Measurements from ENCODE around the gene HMG20B.
"Not testable (repeated sequence)": the region's sequence is repeated elsewhere in the genome, so short reads cannot be mapped to it uniquely, and the experiment has no call there.

The HMG20B gene

DNA sequence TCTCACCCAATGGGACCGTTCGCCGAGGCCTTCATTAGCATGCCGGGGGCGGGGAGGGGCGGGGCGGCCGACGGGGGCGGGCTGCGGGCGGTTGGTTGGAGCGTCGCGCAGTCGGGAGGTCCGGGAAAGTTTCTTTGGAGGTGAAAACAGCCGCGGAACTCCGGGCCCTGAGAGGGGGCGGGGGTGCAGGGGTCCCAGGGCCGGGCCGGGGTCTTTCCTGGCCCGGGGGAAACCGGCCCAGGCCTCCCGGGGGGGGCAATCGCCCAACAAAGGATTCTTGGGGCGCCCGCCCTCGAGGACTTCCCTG, at the start of gene HMG20B:
HMG20B (plus strand) TSS at position 90 of the 307 bp plus-strand sequence. CDS start 366 bp downstream, outside the sequence.
- DNase-seq: no peak

DNA sequence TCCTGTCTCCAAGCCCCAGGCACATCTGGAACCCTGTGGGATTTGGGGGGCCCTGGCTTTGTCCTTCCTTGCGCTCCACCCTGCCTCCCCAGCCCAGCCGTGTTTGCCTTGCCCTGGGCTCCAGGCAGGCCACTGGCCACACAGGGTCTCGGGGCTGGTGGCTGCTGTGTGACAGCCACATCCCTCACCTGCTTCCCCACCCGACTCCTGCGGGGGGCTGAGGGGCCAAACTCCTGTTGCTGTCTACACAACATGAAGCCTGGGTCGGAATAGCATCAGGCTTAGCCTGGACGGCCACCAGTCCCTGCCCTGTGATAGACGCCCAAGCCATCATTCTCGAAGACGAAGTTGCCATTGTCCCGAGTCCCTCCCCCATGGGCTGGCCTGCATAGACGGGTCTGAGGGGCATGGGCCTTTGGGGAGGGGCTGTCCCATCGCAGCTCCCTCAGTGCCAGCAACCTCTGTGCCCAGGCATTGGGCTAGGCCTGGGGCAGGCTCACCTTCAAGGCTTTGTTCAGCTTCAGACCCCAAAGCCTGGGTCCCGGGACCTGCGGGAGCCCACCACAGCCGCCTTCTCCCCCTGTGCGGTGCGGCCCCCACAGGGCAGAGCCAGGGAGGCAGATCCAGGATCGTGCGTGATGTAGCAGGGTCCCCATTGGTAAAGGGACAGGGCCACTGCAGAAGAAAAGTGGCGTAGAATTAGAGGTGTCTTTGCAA, 49.2 kb upstream of the HMG20B start:
- no peak for DNase-seq

DNA sequence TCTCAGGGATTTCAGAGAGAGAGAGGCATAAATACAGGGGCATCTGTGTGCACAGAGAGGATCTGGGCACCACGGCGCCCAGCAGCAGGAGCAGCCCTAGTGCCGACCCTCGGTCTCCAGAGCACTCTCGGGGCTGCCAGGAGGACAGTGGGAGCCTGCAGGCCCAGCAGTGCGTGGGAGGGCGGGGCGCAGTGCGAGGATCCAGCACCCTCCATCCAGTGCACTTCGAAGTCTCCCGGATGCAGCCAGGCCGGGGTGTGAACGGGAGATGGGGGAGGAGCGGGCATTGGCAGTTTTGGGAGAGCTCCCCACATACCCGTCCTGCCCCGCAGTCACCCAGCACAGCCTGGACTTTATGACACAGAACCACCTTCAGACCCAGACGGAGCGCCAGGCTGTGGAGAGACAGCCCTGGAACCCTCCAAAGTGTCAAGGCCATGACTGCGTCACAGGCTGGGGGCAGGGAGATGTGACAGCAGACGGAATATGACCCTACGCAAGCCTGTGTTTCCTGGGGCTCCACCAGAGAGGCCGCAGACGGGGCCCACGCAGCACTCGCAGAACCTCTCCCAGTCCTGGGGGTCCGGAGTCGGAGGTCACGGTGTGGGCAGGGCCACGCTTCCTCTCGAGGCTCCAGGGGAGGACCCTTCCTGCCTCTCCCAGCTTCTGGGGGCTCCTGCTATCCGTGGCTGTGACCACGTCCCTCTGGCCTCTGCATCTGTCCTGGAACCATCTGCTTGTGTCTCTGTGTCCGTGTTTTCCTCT, 48.5 kb upstream of the HMG20B start:
- no peak for DNase-seq

DNA sequence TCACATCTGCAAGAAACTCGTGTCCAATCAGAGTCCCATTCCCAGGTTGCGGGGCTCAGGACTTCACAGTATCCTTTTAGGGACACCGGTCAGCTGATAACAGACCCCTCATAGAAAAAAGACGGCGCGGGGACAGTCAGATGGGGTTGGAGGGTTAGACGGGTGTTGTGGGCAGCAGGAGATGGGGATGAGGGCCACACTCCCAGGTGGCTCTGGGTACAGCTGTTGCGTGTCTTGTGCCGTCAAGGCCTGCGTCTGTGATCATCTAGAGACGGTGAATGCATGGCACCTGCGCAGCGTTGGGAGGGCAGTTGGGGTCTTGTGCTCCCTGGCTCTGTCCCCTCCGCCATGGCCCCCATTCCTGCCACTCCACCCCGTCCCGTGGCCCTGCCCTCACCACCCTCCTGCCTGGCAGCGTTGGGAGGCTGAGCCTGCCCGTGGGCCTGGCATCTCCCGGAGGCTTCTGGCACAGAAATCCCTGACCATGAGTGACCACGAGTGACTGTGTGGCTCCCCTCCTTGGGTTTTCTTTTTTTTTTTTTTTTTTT, 47.8 kb upstream of the HMG20B start:
- no peak for DNase-seq

DNA sequence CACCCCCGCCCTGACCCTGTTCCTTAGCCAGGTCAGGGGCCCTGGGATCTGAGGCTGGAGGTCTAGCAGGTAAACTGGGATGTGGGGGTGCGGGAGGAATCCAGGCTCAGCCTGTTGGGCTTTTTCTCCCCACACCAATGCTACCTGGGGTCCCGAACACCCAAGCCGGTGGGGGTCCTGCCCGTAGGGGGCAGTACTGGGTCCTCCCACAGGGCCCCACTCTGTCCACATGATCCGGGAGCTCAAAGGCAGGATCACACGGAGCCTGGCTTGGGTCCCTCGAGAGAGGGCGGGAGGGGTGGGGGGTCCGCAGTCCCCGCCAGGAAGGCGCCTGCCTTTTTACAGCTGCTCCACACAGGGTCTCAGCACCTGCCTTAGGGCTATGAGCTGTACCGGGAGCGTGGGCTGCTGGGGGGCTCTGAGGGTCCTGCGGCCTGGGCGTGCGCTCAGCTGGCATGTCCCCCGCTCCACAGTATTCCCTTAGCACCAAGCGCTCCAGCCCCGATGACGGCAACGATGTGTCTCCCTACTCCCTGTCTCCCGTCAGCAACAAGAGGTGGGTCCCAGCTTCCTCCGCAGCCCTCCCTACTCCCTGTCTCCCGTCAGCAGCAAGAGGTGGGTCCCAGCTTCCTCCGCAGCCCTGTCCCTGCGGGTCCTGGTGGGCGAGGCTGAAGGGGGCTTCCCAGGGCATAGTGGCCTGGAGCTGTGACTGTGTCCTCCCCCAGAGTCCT, 46.1 kb upstream of the HMG20B start:
- DNase-seq: no peak

DNA sequence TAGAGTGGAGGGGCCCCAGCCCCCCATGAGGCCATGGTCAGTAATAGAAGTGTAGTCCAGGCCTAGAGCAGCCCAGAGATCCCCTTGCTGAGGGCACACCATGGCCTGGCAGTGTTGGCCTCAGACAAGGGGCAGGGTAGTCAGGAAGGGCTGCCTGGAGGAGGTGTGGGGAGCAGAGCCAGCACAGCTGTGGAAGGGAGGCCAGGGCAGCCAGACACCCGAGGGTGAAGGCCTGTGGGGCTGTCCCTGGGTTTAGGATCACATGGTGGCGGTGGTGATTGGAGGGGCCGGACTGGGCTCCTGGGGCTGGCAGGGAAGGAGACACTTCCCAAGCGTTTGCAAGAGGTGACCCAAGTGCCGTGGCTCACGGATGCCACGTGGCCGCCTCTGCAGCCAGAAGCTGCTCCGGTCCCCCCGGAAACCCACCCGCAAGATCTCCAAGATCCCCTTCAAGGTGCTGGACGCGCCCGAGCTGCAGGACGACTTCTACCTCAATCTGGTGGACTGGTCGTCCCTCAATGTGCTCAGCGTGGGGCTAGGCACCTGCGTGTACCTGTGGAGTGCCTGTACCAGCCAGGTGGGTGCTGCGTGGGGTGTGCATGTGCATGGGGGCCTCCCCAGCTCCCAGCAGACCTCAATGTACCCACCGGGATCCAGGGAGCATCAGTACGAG, 45.4 kb upstream of the HMG20B start:
- no peak for DNase-seq

DNA sequence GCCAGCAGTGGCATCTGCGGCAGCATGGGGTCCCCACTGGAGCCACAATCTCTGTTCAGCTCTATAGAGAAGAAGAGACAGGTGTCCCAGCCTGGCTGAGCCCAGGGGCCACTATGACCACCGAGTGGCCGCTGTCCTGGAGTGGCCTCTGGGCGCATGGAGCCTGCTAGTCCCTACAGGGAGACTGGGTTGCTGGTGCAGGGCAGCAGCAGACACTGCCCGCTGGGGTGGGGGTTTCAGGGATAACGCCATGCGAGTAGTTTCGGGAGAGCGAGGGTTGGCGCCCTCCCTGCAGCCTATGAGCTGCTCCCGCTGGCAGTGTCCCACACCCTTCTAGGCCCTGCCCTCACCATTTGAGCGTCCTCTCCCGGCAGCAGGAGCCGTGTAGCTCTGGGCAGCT, 44.7 kb upstream of the HMG20B start:
- DNase-seq: no peak

DNA sequence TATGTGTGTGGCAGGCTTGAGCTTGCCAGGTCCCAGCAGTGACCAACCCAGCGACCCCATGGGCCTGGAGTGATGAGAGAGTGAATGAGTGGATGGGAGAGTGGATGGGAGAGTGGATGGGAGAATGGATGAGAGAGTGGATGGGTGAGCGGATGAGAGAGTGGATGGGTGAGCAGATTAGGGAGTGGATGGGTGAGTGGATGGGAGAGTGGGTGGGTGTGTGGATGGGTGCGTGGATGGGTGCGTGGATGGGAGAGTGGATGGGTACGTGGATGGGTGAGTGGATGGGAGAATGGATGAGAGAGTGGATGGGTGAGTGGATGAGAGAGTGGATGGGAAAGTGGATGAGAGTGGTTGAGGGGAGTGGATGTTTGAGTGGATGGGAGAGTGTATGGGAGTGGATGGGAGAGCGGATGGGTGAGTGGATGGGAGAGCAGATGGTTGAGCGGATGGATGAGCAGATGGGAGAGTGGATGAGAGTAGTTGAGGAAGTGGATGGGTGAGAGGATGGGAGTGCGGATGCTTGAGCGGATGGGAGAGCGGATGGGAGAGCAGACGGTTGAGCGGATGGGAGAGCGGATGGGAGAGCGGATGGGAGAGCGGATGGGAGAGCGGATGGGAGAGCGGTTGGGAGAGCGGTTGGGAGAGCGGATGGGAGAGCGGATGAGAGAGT, 44.1 kb upstream of the HMG20B start:
- DNase-seq: no peak

DNA sequence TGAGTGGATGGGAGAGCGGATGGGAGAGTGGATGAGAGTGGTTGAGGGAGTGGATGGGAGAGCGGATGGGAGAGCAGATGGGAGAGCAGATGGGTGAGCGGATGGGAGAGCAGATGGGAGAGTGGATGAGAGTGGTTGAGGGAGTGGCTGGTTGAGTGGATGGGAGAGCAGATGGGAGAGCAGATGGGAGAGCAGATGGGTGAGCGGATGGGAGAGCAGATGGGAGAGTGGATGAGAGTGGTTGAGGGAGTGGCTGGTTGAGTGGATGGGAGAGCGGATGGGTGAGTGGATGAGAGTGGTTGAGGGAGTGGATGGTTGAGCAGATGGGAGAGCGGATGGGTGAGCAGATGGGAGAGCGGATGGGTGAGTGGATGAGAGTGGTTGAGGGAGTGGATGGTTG, 43.4 kb upstream of the HMG20B start:
- not testable (repeated sequence) for DNase-seq

DNA sequence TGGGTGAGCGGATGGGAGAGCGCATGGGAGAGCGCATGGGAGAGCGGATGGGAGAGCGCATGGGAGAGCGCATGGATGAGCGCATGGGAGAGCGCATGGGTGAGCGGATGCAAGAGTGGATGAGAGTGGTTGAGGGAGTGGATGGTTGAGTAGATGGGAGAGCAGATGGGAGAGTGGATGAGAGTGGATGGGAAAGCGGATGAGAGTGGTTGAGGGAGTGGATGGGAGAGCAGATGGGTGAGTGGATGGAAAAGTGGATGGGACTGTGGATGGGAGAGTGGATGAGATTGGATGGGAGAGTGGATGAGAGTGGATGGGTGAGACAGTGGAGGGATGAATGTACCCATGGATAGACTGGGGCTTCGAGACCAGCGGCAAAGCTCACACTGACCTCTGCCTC, 42.4 kb upstream of the HMG20B start:
- DNase-seq: no peak

DNA sequence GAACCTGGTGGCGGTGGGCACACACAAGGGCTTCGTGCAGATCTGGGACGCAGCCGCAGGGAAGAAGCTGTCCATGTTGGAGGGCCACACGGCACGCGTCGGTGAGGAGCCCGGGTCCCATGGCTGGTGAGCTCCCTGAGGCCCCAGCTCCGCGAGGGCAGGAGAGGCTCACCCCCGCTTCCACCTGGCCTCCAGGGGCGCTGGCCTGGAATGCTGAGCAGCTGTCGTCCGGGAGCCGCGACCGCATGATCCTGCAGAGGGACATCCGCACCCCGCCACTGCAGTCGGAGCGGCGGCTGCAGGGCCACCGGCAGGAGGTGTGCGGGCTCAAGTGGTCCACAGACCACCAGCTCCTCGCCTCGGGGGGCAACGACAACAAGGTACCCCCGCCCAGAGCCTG, 41.0 kb upstream of the HMG20B start:
- DNase-seq: no peak

DNA sequence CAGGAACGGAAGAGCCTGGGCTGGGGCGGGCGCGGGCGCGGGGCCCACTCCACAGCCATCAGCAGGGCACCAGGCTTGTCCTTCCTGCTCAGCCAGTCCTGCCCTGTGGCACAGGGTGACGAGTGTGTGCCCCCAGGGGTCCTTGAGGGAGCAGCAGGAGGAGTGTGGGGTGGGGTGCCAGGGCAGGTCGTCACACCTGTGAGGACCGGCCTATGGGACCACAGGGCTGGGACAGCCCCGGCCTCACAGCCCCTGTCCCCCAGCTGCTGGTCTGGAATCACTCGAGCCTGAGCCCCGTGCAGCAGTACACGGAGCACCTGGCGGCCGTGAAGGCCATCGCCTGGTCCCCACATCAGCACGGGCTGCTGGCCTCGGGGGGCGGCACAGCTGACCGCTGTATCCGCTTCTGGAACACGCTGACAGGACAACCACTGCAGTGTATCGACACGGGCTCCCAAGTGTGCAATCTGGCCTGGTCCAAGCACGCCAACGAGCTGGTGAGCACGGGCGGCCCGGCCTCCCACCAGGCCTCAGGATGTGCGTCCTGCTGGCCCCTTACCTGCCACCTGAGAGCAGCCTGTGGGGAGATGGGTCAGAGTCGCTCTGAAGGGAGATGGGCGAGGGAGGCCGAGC, 40.5 kb upstream of the HMG20B start:
- no peak for DNase-seq

DNA sequence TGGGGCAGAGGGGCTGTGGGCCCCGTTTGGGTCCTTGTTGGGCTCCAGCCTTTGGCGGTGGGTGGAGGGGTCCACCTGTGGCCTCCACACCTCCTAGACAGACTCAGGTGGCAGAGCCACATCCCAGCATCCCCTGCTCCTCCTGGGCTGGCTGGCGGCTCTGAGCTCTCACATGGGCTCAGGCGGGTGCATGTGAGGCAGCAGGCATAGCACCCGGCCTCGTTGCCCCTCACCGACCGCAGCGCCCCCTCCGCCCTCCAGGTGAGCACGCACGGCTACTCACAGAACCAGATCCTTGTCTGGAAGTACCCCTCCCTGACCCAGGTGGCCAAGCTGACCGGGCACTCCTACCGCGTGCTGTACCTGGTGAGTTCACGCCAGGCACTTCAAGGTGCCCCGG, 39.7 kb upstream of the HMG20B start:
- DNase-seq: no peak

DNA sequence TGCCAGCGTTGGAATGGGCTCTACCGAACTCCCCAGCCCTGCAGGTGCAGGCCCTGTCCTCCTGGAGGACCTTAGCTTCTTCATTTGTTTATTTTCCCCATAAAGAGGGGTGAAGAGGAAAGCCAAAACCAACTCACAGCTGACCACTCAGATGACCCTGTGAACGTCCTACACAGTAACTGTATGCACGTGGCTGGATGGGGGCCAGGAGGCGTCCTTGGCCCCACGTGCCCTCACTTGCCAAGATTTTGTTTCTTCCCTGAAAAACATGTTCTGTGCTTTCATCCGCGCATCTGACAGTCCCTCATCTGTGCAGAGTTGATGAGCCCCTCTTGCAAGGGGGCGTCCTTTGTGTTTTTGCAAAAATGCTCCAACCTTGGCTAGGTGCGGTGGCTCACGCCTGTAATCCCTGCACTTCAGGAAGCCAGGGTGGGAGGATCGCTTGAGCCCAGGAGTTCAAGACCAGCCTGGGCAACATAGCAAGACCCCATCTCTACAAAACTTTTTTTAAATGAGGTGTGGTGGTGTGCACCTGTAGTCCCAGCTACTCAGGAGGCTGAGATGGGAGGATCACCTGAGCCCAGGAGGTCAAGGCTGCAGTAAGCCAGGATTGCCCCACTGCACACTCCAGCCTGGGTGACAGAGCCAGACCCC, 39.1 kb upstream of the HMG20B start:
- no peak for DNase-seq

DNA sequence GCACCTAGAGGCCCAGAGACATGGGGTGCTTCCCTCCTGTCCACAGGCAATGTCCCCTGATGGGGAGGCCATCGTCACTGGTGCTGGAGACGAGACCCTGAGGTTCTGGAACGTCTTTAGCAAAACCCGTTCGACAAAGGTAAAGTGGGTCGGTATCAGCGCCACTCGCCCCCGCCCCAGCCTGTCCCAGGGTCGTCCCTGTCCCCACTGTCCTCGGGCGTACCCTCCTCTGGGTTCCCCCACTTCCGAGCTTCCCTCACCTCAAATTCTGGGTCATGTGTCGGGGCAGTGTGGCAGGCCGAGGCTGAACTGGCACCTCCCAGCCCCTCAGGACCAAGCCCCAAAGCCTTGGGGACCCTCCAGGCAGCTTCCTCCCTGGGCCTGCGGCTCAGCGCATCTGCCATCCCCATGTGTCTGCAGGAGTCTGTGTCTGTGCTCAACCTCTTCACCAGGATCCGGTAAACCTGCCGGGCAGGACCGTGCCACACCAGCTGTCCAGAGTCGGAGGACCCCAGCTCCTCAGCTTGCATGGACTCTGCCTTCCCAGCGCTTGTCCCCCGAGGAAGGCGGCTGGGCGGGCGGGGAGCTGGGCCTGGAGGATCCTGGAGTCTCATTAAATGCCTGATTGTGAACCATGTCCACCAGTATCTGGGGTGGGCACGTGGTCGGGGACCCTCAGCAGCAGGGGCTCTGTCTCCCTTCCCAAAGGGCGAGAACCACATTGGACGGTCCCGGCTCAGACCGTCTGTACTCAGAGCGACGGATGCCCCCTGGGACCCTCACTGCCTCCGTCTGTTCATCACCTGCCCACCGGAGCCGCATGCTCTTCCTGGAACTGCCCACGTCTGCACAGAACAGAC, 38.1 kb upstream of the HMG20B start:
- DNase-seq: no peak

DNA sequence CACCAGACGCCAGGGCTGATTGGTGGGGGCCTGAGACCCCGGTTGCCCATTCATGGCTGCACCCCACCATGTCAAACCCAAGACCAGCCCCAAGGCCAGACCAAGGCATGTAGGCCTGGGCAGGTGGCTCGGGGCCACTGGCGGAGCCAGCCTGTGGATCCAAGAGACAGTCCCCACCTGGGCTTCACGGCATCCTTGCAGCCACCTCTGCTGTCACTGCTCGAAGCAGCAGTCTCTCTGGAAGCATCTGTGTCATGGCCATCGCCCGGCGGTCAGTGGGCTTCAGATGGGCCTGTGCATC, 37.6 kb upstream of the HMG20B start:
- no peak for DNase-seq

DNA sequence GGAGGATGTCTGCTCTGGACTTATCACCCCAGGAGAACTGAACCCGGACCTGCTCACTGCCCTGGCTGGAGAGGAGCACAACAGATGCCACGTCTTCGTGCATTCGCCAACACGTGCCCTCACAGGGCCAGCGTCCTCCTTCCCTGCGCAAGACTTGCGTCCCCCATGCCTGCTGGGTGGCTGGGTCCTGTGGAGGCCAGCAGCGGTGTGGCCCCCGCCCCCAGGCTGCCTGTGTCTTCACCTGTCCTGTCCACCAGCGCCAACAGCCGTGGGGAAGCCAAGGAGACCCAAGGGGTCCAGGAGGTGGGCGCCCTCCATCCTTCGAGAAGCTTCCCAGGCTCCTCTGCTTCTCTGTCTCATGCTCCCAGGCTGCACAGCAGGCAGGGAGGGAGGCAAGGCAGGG, 37.2 kb upstream of the HMG20B start:
- DNase-seq: no peak

DNA sequence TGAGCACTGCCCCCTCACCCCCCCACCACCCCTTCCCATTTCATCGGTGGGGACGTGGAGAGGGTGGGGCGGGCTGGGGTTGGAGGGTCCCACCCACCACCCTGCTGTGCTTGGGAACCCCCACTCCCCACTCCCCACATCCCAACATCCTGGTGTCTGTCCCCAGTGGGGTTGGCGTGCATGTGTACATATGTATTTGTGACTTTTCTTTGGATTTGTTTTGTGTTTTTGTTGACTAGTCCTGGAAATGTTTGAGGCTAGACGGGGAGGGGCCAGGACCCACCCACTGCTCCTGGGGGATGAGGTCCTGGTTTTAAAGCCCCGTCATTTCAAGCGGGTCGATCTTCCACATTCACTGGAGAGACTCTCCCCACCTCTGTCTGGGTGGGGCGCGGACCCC, 36.8 kb upstream of the HMG20B start:
- no peak for DNase-seq

DNA sequence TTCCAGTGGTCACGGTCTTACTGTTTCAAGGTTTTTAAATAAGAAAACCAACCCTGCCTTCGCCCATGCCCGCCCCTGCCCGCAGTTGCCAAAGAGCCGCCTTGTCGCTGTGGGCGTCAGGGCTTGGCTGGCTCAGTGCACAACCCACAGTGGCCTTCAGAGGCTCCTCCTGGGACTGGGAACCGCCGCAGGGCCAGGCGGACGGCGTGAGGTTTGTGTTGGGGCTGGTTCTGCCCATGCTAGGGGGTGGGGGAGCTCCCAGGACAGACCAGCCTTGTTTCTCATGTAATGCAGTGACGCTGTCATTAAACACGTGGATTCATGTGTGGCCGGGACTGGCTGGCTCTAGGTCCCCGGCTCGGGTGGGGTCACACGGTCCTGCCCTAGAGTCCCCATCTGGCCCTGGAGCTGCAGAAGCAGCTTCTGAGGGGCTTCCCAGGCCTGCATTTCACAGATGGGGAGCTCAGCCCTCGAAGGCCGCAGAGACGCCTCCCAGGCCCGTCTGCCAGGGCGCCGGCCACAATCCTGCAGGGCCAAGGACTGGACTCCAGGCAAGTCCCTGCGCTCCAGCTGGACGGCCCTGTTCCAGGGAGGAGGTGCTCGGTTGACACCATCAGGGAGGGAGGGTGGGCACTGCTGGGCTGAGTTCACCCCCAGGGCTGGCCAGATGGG, 36.2 kb upstream of the HMG20B start:
- no peak for DNase-seq

DNA sequence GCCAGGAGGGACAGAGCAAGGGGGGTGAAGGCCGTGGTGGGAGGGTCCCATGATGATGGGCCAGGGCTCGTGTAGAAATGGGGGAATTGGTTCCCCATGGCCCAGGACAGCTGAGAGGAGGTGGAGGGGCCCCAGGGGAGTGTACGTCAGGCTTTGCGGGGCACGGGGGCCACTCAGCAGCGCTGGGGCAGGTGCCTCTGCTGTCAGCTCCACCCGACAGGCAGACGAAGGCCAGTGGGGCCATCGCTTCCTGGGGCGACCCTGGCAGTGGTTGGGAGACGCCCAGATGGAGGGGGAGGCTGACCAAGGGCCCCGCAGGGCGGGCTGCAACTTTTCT, 35.7 kb upstream of the HMG20B start:
- no peak for DNase-seq

All from HCEC 1CT (cell line).